ENCODE measurements around the gene OTOG.

GRCh38 chr11:17655682-17656081, 108.6 kb downstream of the OTOG start:
- no peak for TF ChIP-seq EZH2 (IDR thresholded peaks at IDR 0.05; ENCODE audit: borderline replicate concordance, insufficient read depth, low read depth, low read length, poor library complexity, severe bottlenecking)
- no peak for TF ChIP-seq CTCF (IDR thresholded peaks at IDR 0.05)
